ENCODE data around the gene DCANP1. TPM values are rescaled to one million over a fixed set of nuclear protein-coding genes. Genes with fewer than 3 reads are reported as not detected.

DCANP1 gene
- total and polyA plus RNA-seq, 2 donors from 2014 or later = not detected

DNA sequence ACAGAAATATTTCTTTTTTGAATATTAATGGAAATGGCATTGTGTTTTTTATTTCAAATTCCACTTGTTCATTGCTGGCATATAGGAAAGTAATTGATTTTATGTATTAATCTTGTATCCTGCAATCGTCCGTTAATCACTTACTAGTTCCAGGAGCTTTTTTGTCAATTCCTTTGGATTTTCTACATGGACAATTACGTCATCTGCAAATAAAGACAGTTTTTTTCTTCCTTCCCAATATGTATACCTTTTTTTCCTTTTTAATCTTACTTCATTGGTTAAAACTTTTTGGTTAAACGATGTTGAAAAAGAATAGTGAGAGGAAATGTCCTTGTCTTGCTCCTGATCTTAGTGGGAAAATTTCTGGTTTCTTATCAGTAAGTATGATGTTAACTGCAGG is 6.5 kb upstream of the DCANP1 start:
- intact Hi-C loops (cut with DNase I) = no loop called here

GRCh38 chr5:135452321-135453030 is 5.3 kb upstream of the DCANP1 start, which contains the start of gene TIFAB:
Gene TIFAB, minus strand, starts transcription at chr5:135452351. Its CDS starts 2,412 bp downstream, at chr5:135449939.
- FAIRE-seq (no peak), DNase-seq (no peak)
- Histone ChIP-seq H3K36me3 (ENCODE audit: control insufficient read depth in 2 of 3, insufficient read depth in 3 of 3, low read length in 3 of 3) (no peaks in the 10 kb centered on the region), H3K9ac (ENCODE audit: low read length in 3 of 3) (no peak within 1 kb of the TSS), H3K27me3 (ENCODE audit: control insufficient read depth, insufficient read depth, low read length) (no peaks in the 10 kb centered on the region), H3K4me1 (ENCODE audit: control insufficient read depth in 2 of 3, insufficient read depth in 2 of 3, low read depth in 1 of 3, low read length in 3 of 3) (no peaks in the 10 kb centered on the region), H3K9me3 (ENCODE audit: control insufficient read depth in 2 of 3, insufficient read depth in 1 of 3, low read length in 3 of 3) (no peaks in the 10 kb centered on the region), H3K27ac (ENCODE audit: low read depth in 2 of 2, low read length in 2 of 2) (no peak within 1 kb of the TSS), H3K4me3 (ENCODE audit: low read length in 3 of 3) (no peak within 1 kb of the TSS)
- intact Hi-C loops (cut with DNase I) = no loop called here
- TF ChIP-seq, protein P1, sequence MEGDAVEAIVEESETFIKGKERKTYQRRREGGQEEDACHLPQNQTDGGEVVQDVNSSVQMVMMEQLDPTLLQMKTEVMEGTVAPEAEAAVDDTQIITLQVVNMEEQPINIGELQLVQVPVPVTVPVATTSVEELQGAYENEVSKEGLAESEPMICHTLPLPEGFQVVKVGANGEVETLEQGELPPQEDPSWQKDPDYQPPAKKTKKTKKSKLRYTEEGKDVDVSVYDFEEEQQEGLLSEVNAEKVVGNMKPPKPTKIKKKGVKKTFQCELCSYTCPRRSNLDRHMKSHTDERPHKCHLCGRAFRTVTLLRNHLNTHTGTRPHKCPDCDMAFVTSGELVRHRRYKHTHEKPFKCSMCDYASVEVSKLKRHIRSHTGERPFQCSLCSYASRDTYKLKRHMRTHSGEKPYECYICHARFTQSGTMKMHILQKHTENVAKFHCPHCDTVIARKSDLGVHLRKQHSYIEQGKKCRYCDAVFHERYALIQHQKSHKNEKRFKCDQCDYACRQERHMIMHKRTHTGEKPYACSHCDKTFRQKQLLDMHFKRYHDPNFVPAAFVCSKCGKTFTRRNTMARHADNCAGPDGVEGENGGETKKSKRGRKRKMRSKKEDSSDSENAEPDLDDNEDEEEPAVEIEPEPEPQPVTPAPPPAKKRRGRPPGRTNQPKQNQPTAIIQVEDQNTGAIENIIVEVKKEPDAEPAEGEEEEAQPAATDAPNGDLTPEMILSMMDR (IDR thresholded peaks at IDR 0.05; ENCODE audit: borderline replicate concordance, extremely low read depth, insufficient read depth) = no peak

More for the DNA sequence above, 6.5 kb upstream of the DCANP1 start:
- Histone ChIP-seq H3K4me3 (ENCODE audit: low read length in 3 of 3) (no peak overlapping the region), H3K9ac (ENCODE audit: low read length in 3 of 3) (no peak overlapping the region), H3K27me3 (ENCODE audit: control insufficient read depth, insufficient read depth, low read length) (no peaks in the 10 kb centered on the region), H3K27ac (ENCODE audit: low read depth in 2 of 2, low read length in 2 of 2) (no peak overlapping the region), H3K36me3 (ENCODE audit: control insufficient read depth in 2 of 3, insufficient read depth in 3 of 3, low read length in 3 of 3) (no peaks in the 10 kb centered on the region), H3K4me1 (ENCODE audit: control insufficient read depth in 2 of 3, insufficient read depth in 2 of 3, low read depth in 1 of 3, low read length in 3 of 3) (no peaks in the 10 kb centered on the region), H3K9me3 (ENCODE audit: control insufficient read depth in 2 of 3, insufficient read depth in 1 of 3, low read length in 3 of 3) (no peaks in the 10 kb centered on the region)
- TF ChIP-seq, protein P1 (IDR thresholded peaks at IDR 0.05; ENCODE audit: borderline replicate concordance, extremely low read depth, insufficient read depth) = no peak
- DNase-seq = no peak
- no peak for FAIRE-seq

GRCh38 chr5:135451581-135452320 is 4.6 kb upstream of the DCANP1 start:
- intact Hi-C loops (cut with DNase I) = no loop called here
- no peaks in the 10 kb centered on the region for H3K4me1 ChIP-seq (ENCODE audit: control insufficient read depth in 2 of 3, insufficient read depth in 2 of 3, low read depth in 1 of 3, low read length in 3 of 3)
- no peak overlapping the region for H3K4me3 ChIP-seq (ENCODE audit: low read length in 3 of 3)
- DNase-seq = no peak
- no peak overlapping the region for H3K27ac ChIP-seq (ENCODE audit: low read depth in 2 of 2, low read length in 2 of 2)
- no peaks in the 10 kb centered on the region for H3K9me3 ChIP-seq (ENCODE audit: control insufficient read depth in 2 of 3, insufficient read depth in 1 of 3, low read length in 3 of 3)
- no peaks in the 10 kb centered on the region for H3K27me3 ChIP-seq (ENCODE audit: control insufficient read depth, insufficient read depth, low read length)
- H3K9ac ChIP-seq (ENCODE audit: low read length in 3 of 3) = no peak overlapping the region
- no peak for FAIRE-seq
- no peaks in the 10 kb centered on the region for H3K36me3 ChIP-seq (ENCODE audit: control insufficient read depth in 2 of 3, insufficient read depth in 3 of 3, low read length in 3 of 3)
- TF ChIP-seq, protein P1 (IDR thresholded peaks at IDR 0.05; ENCODE audit: borderline replicate concordance, extremely low read depth, insufficient read depth) = no peak
